B cell (primary cell): ENCODE results near the gene STX8. TPM values are rescaled to one million over a fixed set of nuclear protein-coding genes. Genes with fewer than 3 reads are reported as not detected.
"Not testable (repeated sequence)": the region's sequence is repeated elsewhere in the genome, so short reads cannot be mapped to it uniquely, and the experiment has no call there.

ENCODE experiments used
- ATAC-seq: fragments of 200-7000 bp; cut with Tn5 transposase; one replicate; pipeline ENCODE4 v1.10.0; 2021; ENCODE audit warnings: low read depth, mild to moderate bottlenecking, moderate number of reproducible peaks, moderate library complexity
- CTCF ChIA-PET: fragments of 350-600 bp; sonication (Branson Sonifier 250); formaldehyde crosslinking; loops from one replicate; lab custom pipeline; 2021; ENCODE audit warnings: antibody characterized with exemption, inconsistent platforms; lab: Charles Lee
- POLR2A ChIA-PET: fragments of 350-600 bp; sonication (Branson Sonifier 250); formaldehyde crosslinking; loops from one replicate; lab custom pipeline; 2021; ENCODE audit warnings: antibody characterized with exemption; lab: Charles Lee
- DNase-seq: peaks from one replicate; pipeline ENCODE4 v3.0.0; 2013
- H2AFZ ChIP-seq: 2 replicates; pipeline ENCODE4 v1.6.1; 2012; ENCODE audit warnings: mild to moderate bottlenecking, low read depth, low read length; ENCODE audit not compliant: insufficient read depth, poor library complexity, severe bottlenecking
- H3K27ac ChIP-seq, 2 donors: 1 replicate in 1 of 2; 2 replicates in 1 of 2; pipeline ENCODE4 v1.5.1; 2012 to 2013; ENCODE audit warnings: low read length in 2 of 2, mild to moderate bottlenecking in 2 of 2, moderate library complexity in 1 of 2
- H3K27me3 ChIP-seq, 4 experiments: fragments of 200-600 bp in 1 of 4; sonication (generic) in 1 of 4; replicated peaks in 1 of 4; 1 replicate in 2 of 4; 2 replicates in 2 of 4; pipeline versions ENCODE4 v1.6.1 to v1.7.0; 2013 to 2016; ENCODE audit warnings: low read length in 3 of 4, mild to moderate bottlenecking in 2 of 4, mixed read lengths in 1 of 4, moderate library complexity in 1 of 4; ENCODE audit not compliant: insufficient read depth in 4 of 4, control insufficient read depth in 3 of 4; ENCODE audit errors: control extremely low read depth in 1 of 4
- H3K36me3 ChIP-seq, 2 experiments: replicated peaks in 1 of 2; 1 replicate in 1 of 2; 2 replicates in 1 of 2; pipeline versions ENCODE4 v1.6.1 to v1.7.1; 2013; ENCODE audit warnings: low read length in 1 of 2; ENCODE audit not compliant: insufficient read depth in 2 of 2, control insufficient read depth in 1 of 2; ENCODE audit errors: control extremely low read depth in 1 of 2, extremely low read depth in 1 of 2
- H3K4me1 ChIP-seq, 2 donors: fragments of 200-600 bp in 1 of 2; sonication (generic) in 1 of 2; 1 replicate in 1 of 2; 2 replicates in 1 of 2; pipeline versions ENCODE4 v1.5.1 to v1.6.1; 2013 to 2017; ENCODE audit warnings: low read length in 2 of 2; ENCODE audit not compliant: control insufficient read depth in 2 of 2, insufficient read depth in 2 of 2
- H3K4me2 ChIP-seq: replicated peaks from 2 replicates; pipeline ENCODE3; 2012; ENCODE audit warnings: mild to moderate bottlenecking, low read depth, low read length; ENCODE audit not compliant: poor library complexity, severe bottlenecking
- H3K4me3 ChIP-seq, 5 experiments: fragments of 200-600 bp in 1 of 5; sonication (generic) in 1 of 5; 1 replicate in 3 of 5; 2 replicates in 2 of 5; pipeline versions ENCODE4 v1.5.1 to v1.7.0; 2011 to 2016; ENCODE audit warnings: low read length in 4 of 5, mild to moderate bottlenecking in 4 of 5, low read depth in 2 of 5, control low read depth in 1 of 5, moderate library complexity in 1 of 5; ENCODE audit not compliant: insufficient read depth in 1 of 5; ENCODE audit errors: control extremely low read depth in 1 of 5, extremely low read depth in 1 of 5
- H3K79me2 ChIP-seq: fragments of 200-600 bp; sonication (generic); one replicate; pipeline ENCODE4 v1.6.0; 2016; ENCODE audit warnings: low read length; ENCODE audit not compliant: control insufficient read depth, insufficient read depth
- H3K9ac ChIP-seq: fragments of 200-600 bp; sonication (generic); 2 replicates; pipeline ENCODE4 v1.6.1; 2017; ENCODE audit warnings: mild to moderate bottlenecking, low read length, moderate library complexity
- H3K9me3 ChIP-seq, 3 donors: one replicate each; pipeline versions ENCODE4 v1.6.1 to v1.7.1; 2013; ENCODE audit warnings: low read length in 2 of 3; ENCODE audit not compliant: control insufficient read depth in 2 of 3, insufficient read depth in 1 of 3; ENCODE audit errors: control extremely low read depth in 1 of 3
- H4K20me1 ChIP-seq: 2 replicates; pipeline ENCODE4 v1.6.0; 2012; ENCODE audit warnings: mild to moderate bottlenecking, low read length; ENCODE audit not compliant: insufficient read depth, control insufficient read depth, poor library complexity, severe bottlenecking
- H3K27ac Mint-ChIP-seq: one replicate; pipeline ENCODE4 v1.8.0; 2021; ENCODE audit warnings: mixed read lengths
- H3K27me3 Mint-ChIP-seq: one replicate; pipeline ENCODE4 v1.8.0; 2021; ENCODE audit warnings: mixed read lengths
- H3K4me1 Mint-ChIP-seq: one replicate; pipeline ENCODE4 v1.8.0; 2021; ENCODE audit warnings: mixed read lengths
- H3K4me3 Mint-ChIP-seq: one replicate; pipeline ENCODE4 v1.8.0; 2021; ENCODE audit warnings: mixed read lengths
- H3K9me3 Mint-ChIP-seq: one replicate; pipeline ENCODE4 v1.8.0; 2022; ENCODE audit warnings: mixed read lengths; ENCODE audit not compliant: insufficient read depth
- CTCF ChIP-seq: fragments of 200-600 bp; IDR thresholded peaks from one replicate; pipeline ENCODE4 v1.8.0; 2022; ENCODE audit warnings: antibody characterized with exemption, mild to moderate bottlenecking
- EZH2 ChIP-seq: IDR thresholded peaks from 2 replicates; pipeline ENCODE4 v1.6.1; 2012; ENCODE audit warnings: borderline replicate concordance, low read depth, mild to moderate bottlenecking, moderate library complexity, low read length; ENCODE audit not compliant: insufficient read depth, poor library complexity, severe bottlenecking
- WGBS: methylation state at CpG from one replicate; pipeline ENCODE4 v1.1.5; 2013; ENCODE audit warnings: missing lambda C conversion rate; ENCODE audit not compliant: insufficient coverage; 5-methylcytosine and 5-hydroxymethylcytosine counted together
- intact Hi-C: fragments of 100-400 bp; cut with micrococcal nuclease; formaldehyde crosslinking; loops from one replicate; pipeline ENCODE4 v1.10.0; 2022
- polyA plus RNA-seq: library from polyadenylated mRNA; depleted of rRNA; stranded (reverse); fragments of >200 nt; gene quantifications from 2 replicates; pipeline ENCODE4 v1.2.3, GENCODE V29; 2012
- total RNA-seq, 2 donors: library from RNA; stranded (reverse); fragments of 120-200 nt in 1 of 2; gene quantifications; 1 replicate in 1 of 2; 2 replicates in 1 of 2; pipeline versions ENCODE4 v1.2.3 to v1.2.4, GENCODE V29; 2013 to 2022

Gene STX8
- total and polyA plus RNA-seq, 2 donors (not counting 1 experiment from before 2014, with no cell fraction given), result 35.8 to 61.5 TPM

- 96% methylated on average over 8 of the region's 10 CpGs for WGBS
- Histone ChIP-seq H3K27me3 (no peaks in the 10 kb centered on the region), H4K20me1 (no peaks in the 10 kb centered on the region), H3K27ac (no peak overlapping the region), H3K9ac (no peak overlapping the region), H3K4me3 (no peak overlapping the region), H3K4me1 (peaks cover 11 to 15% of the 10 kb centered on the region in 2 donors), H2AFZ (no peak overlapping the region), H3K79me2 (no peaks in the 10 kb centered on the region), H3K9me3 (peaks cover 0 to 5% (median 0%) of the 10 kb centered on the region in 3 donors), H3K36me3 (no peaks in the 10 kb centered on the region), H3K4me2 (no peak overlapping the region)
- H3K4me1 Mint-ChIP-seq, result peaks cover 16% of the 10 kb centered on the region
- POLR2A ChIA-PET, result no interaction called here
- TF ChIP-seq CTCF (no peak), EZH2 (no peak)
- intact Hi-C loops, result no loop called here
- no peaks in the 10 kb centered on the region for H3K27me3 Mint-ChIP-seq
- H3K9me3 Mint-ChIP-seq, result no peaks in the 10 kb centered on the region
- no peak overlapping the region for H3K4me3 Mint-ChIP-seq
- no peak overlapping the region for H3K27ac Mint-ChIP-seq
- DNase-seq (no peak), ATAC-seq (no peak)
- CTCF ChIA-PET, result no interaction called here
These were observed 316.2 kb downstream of the STX8 start for GRCh38 chr17:9259419-9259818.

GRCh38 chr17:9258115-9259015, 317.3 kb downstream of the STX8 start:
- Mint-ChIP-seq H3K4me3 (no peak overlapping the region), H3K4me1 (peaks cover 16% of the 10 kb centered on the region), H3K27ac (no peak overlapping the region), H3K9me3 (no peaks in the 10 kb centered on the region), H3K27me3 (no peaks in the 10 kb centered on the region)
- Histone ChIP-seq H4K20me1 (no peaks in the 10 kb centered on the region), H3K4me3 (no peak overlapping the region), H2AFZ (no peak overlapping the region), H3K4me2 (no peak overlapping the region), H3K4me1 (peaks cover 11 to 15% of the 10 kb centered on the region in 2 donors), H3K9me3 (no peaks in the 10 kb centered on the region), H3K27ac (no peak overlapping the region), H3K27me3 (no peaks in the 10 kb centered on the region), H3K36me3 (no peaks in the 10 kb centered on the region), H3K9ac (no peak overlapping the region), H3K79me2 (no peaks in the 10 kb centered on the region)
- TF ChIP-seq CTCF, result no peak
- intact Hi-C loops, result no loop called here
- no peak for DNase-seq
- 80% methylated on average over 14 of the region's 15 CpGs for WGBS
- POLR2A ChIA-PET, result no interaction called here
- ATAC-seq, result no peak
- CTCF ChIA-PET, result interaction anchor here (1.5 kb wide), 1 partner anchor 34 kb away, joined by 3 read pairs; no protein-coding TSS in a partner anchor

GRCh38 chr17:9257630-9257965, 318.0 kb downstream of the STX8 start:
- H3K9me3 Mint-ChIP-seq, H3K36me3 ChIP-seq, H3K9me3 ChIP-seq, H3K4me3 Mint-ChIP-seq, H3K27me3 ChIP-seq, H3K27me3 Mint-ChIP-seq, DNase-seq, H3K27ac ChIP-seq, H2AFZ ChIP-seq, H3K27ac Mint-ChIP-seq, intact Hi-C loops, H3K9ac ChIP-seq, ATAC-seq, H3K4me3 ChIP-seq, H3K79me2 ChIP-seq, H4K20me1 ChIP-seq: not testable (repeated sequence)
- H3K4me2 ChIP-seq, result peak overlapping the region; percentile 74
- H3K4me1 ChIP-seq, result peaks cover 11 to 15% of the 10 kb centered on the region in 2 donors
- H3K4me1 Mint-ChIP-seq, result peaks cover 16% of the 10 kb centered on the region
- ChIA-PET CTCF (interaction anchor here (1.5 kb wide), 1 partner anchor 35 kb away, joined by 3 read pairs; no protein-coding TSS in a partner anchor), POLR2A (interaction anchor here (1.1 kb wide), 1 partner anchor 17 kb away, joined by 3 read pairs; no protein-coding TSS in a partner anchor)
- WGBS, result 94% methylated on average over 9 of the region's 9 CpGs
